NCI-H2196 (cell line): ENCODE data around the gene SLC39A5.
"Not testable (repeated sequence)": the region's sequence is repeated elsewhere in the genome, so short reads cannot be mapped to it uniquely, and the experiment has no call there.

Source experiments
- DNase-seq: peaks from one replicate; lab custom pipeline; 2025; ENCODE audit not compliant: unreplicated experiment; lab: John Stamatoyannopoulos, UW

Gene SLC39A5

GRCh38 chr12:56229916-56230431 lies at the start of gene SLC39A5:
Gene SLC39A5, plus strand, starts transcription at chr12:56230051. Its CDS starts 1,224 bp downstream, at chr12:56231275.
- no peak for DNase-seq

- DNase-seq, result no peak
These were observed 42.9 kb upstream of the SLC39A5 start for GRCh38 chr12:56186957-56187356.

- no peak for DNase-seq
These were observed 41.6 kb upstream of the SLC39A5 start for GRCh38 chr12:56188131-56188777.

- DNase-seq, result no peak
These were observed 41.1 kb upstream of the SLC39A5 start for GRCh38 chr12:56188778-56189098.

- DNase-seq, result peak; percentile 92
These were observed 40.5 kb upstream of the SLC39A5 start, which contains the start of gene SMARCC2 for GRCh38 chr12:56189099-56189917. Gene SMARCC2, minus strand, starts transcription at chr12:56189483. Its CDS starts 22 bp downstream, at chr12:56189461.

- peak; percentile 86 for DNase-seq
These were observed 39.7 kb upstream of the SLC39A5 start for GRCh38 chr12:56189918-56190694.

- no peak for DNase-seq
These were observed 39.1 kb upstream of the SLC39A5 start for GRCh38 chr12:56190695-56191155.

- DNase-seq, result no peak
These were observed 37.3 kb upstream of the SLC39A5 start for GRCh38 chr12:56192582-56192981.

- peak; percentile 92 for DNase-seq
These were observed 36.7 kb upstream of the SLC39A5 start for GRCh38 chr12:56193025-56193578.

- DNase-seq, result not testable (repeated sequence)
These were observed 32.9 kb upstream of the SLC39A5 start for GRCh38 chr12:56196818-56197550.

- no peak for DNase-seq
These were observed 31.8 kb upstream of the SLC39A5 start for GRCh38 chr12:56197921-56198635.

GRCh38 chr12:56198836-56199235 lies 31.0 kb upstream of the SLC39A5 start:
- no peak for DNase-seq

GRCh38 chr12:56202366-56202765 lies 27.5 kb upstream of the SLC39A5 start:
- DNase-seq, result no peak

- no peak for DNase-seq
These were observed 27.0 kb upstream of the SLC39A5 start for GRCh38 chr12:56202838-56203237.

- no peak for DNase-seq
These were observed 25.6 kb upstream of the SLC39A5 start for GRCh38 chr12:56204275-56204674.

GRCh38 chr12:56205445-56205844 lies 24.4 kb upstream of the SLC39A5 start:
- DNase-seq, result no peak

- DNase-seq, result peak; percentile 38
These were observed 23.2 kb upstream of the SLC39A5 start for GRCh38 chr12:56206452-56207166.

GRCh38 chr12:56208006-56208405 lies 21.8 kb upstream of the SLC39A5 start:
- DNase-seq, result no peak

- DNase-seq, result no peak
These were observed 17.5 kb upstream of the SLC39A5 start for GRCh38 chr12:56212361-56212760.
